H1 (cell line): Measurements from ENCODE around the gene EVX2. TPM values are rescaled to one million over a fixed set of nuclear protein-coding genes. Genes with fewer than 3 reads are reported as not detected.

Experiments
- CTCF ChIA-PET: fragments of 300-600 bp; sonication (Branson Sonifier 250); formaldehyde crosslinking; loops from one replicate; lab custom pipeline; 2021; ENCODE audit not compliant: partially characterized antibody; lab: Charles Lee
- POLR2A ChIA-PET: fragments of 300-600 bp; sonication (Branson Sonifier 250); formaldehyde crosslinking; loops from one replicate; lab custom pipeline; 2021; ENCODE audit warnings: inconsistent platforms; ENCODE audit not compliant: partially characterized antibody; lab: Charles Lee
- DNase-seq, 2 experiments: peaks; one replicate each; pipeline versions ENCODE4 v3.0.0 to v3.0.0-alpha.2; 2010 to 2022; ENCODE audit warnings: low spot score in 2 of 2, low read depth in 1 of 2, mixed read lengths in 1 of 2
- FAIRE-seq: peaks from 2 replicates; lab custom pipeline; 2011; peaks lifted over from hg19 to GRCh38; lab: Jason Lieb, UNC
- H2AFZ ChIP-seq: 2 replicates; pipeline ENCODE4 v1.8.1; 2012; ENCODE audit warnings: low read length, inconsistent platforms
- H2AK5ac ChIP-seq: 2 replicates; pipeline ENCODE4 v1.6.1; 2013; ENCODE audit warnings: low read depth, low read length
- H2BK120ac ChIP-seq: replicated peaks from 2 replicates; pipeline ENCODE3; 2013; ENCODE audit warnings: low read depth, low read length, inconsistent platforms
- H2BK12ac ChIP-seq: 2 replicates; pipeline ENCODE4 v1.6.1; 2013; ENCODE audit warnings: low read depth, low read length
- H2BK15ac ChIP-seq: 2 replicates; pipeline ENCODE4 v1.6.1; 2013; ENCODE audit warnings: low read length
- H2BK20ac ChIP-seq: 2 replicates; pipeline ENCODE4 v1.6.1; 2013; ENCODE audit warnings: low read length
- H2BK5ac ChIP-seq: 2 replicates; pipeline ENCODE4 v1.6.1; 2013; ENCODE audit warnings: low read depth, low read length
- H3K14ac ChIP-seq: 2 replicates; pipeline ENCODE4 v1.6.1; 2013; ENCODE audit warnings: inconsistent platforms; ENCODE audit not compliant: insufficient read length
- H3K18ac ChIP-seq: 2 replicates; pipeline ENCODE4 v1.6.1; 2013; ENCODE audit warnings: low read length; ENCODE audit errors: extremely low read depth
- H3K23ac ChIP-seq: 2 replicates; pipeline ENCODE4 v1.6.1; 2013; ENCODE audit warnings: inconsistent platforms; ENCODE audit not compliant: insufficient read length
- H3K23me2 ChIP-seq: 2 replicates; pipeline ENCODE4 v1.6.1; 2013; ENCODE audit warnings: low read depth, low read length
- H3K27ac ChIP-seq: 2 replicates; pipeline ENCODE4 v1.6.1; 2011; ENCODE audit warnings: low read depth, low read length, inconsistent platforms
- H3K27me3 ChIP-seq, 4 experiments: replicated peaks in 1 of 4; 1 replicate in 1 of 4; 2 replicates in 3 of 4; pipeline versions ENCODE4 v1.6.1 to v1.8.1; 2011 to 2013; ENCODE audit warnings: low read length in 3 of 4, mild to moderate bottlenecking in 3 of 4, inconsistent platforms in 2 of 4, mixed read lengths in 2 of 4, moderate library complexity in 1 of 4; ENCODE audit not compliant: control insufficient read depth in 3 of 4, insufficient read depth in 3 of 4; ENCODE audit errors: extremely low read depth in 1 of 4
- H3K36me3 ChIP-seq, 4 experiments: 2 replicates each; pipeline versions ENCODE4 v1.6.1 to v1.8.1; 2011 to 2013; ENCODE audit warnings: mild to moderate bottlenecking in 4 of 4, low read length in 3 of 4, moderate library complexity in 2 of 4, control low read depth in 1 of 4, inconsistent platforms in 1 of 4; ENCODE audit not compliant: insufficient read depth in 4 of 4, control insufficient read depth in 2 of 4
- H3K4ac ChIP-seq: replicated peaks from 2 replicates; pipeline ENCODE3; 2013; ENCODE audit warnings: low read length, low read depth, mixed read lengths, inconsistent platforms; ENCODE audit not compliant: insufficient read length
- H3K4me1 ChIP-seq, 4 experiments: replicated peaks in 1 of 4; 1 replicate in 1 of 4; 2 replicates in 3 of 4; pipeline versions ENCODE4 v1.6.1 to v1.8.1; 2011 to 2013; ENCODE audit warnings: low read length in 3 of 4, inconsistent platforms in 2 of 4, mixed read lengths in 1 of 4; ENCODE audit not compliant: insufficient read depth in 4 of 4, control insufficient read depth in 3 of 4
- H3K4me2 ChIP-seq, 2 experiments: 2 replicates each; pipeline versions ENCODE4 v1.6.1 to v1.8.1; 2011 to 2013; ENCODE audit warnings: low read depth in 2 of 2, low read length in 2 of 2, control low read depth in 1 of 2, inconsistent platforms in 1 of 2, mild to moderate bottlenecking in 1 of 2; ENCODE audit not compliant: insufficient read depth in 1 of 2
- H3K4me3 ChIP-seq, 4 experiments: fragments of 200-600, 300-600 bp in 1 of 4; sonication (generic), shearing (Covaris generic), sonication (Bioruptor Twin) in 1 of 4; 2 replicates each; pipeline versions ENCODE4 v1.5.1 to v1.8.1; 2011 to 2016; ENCODE audit warnings: low read length in 4 of 4, low read depth in 3 of 4, control low read depth in 2 of 4, inconsistent platforms in 2 of 4, mild to moderate bottlenecking in 2 of 4, mixed read lengths in 1 of 4, moderate library complexity in 1 of 4; ENCODE audit not compliant: insufficient read depth in 2 of 4; ENCODE audit errors: extremely low read depth in 1 of 4
- H3K56ac ChIP-seq: replicated peaks from 2 replicates; pipeline ENCODE3; 2013; ENCODE audit warnings: low read depth, mild to moderate bottlenecking, mixed read lengths, low read length, inconsistent platforms; ENCODE audit not compliant: insufficient read length
- H3K79me1 ChIP-seq: 2 replicates; pipeline ENCODE4 v1.6.1; 2013; ENCODE audit warnings: low read depth, low read length, control low read depth
- H3K79me2 ChIP-seq, 2 experiments: 2 replicates each; pipeline versions ENCODE4 v1.6.1 to v1.8.1; 2012 to 2013; ENCODE audit warnings: low read length in 2 of 2, mild to moderate bottlenecking in 2 of 2, inconsistent platforms in 1 of 2; ENCODE audit not compliant: insufficient read depth in 2 of 2, control insufficient read depth in 1 of 2
- H3K9ac ChIP-seq, 4 experiments: replicated peaks in 1 of 4; 1 replicate in 1 of 4; 2 replicates in 3 of 4; pipeline versions ENCODE4 v1.6.1 to v1.8.1; 2011 to 2013; ENCODE audit warnings: low read depth in 3 of 4, low read length in 3 of 4, control low read depth in 2 of 4, mild to moderate bottlenecking in 2 of 4, moderate library complexity in 2 of 4, inconsistent platforms in 1 of 4; ENCODE audit errors: extremely low read depth in 1 of 4
- H3K9me3 ChIP-seq, 2 experiments: 2 replicates each; pipeline versions ENCODE4 v1.6.1 to v1.8.1; 2012 to 2013; ENCODE audit warnings: mild to moderate bottlenecking in 2 of 2, moderate library complexity in 2 of 2, control low read depth in 1 of 2, inconsistent platforms in 1 of 2, low read depth in 1 of 2, low read length in 1 of 2, mixed read lengths in 1 of 2; ENCODE audit not compliant: insufficient read depth in 2 of 2
- H4K20me1 ChIP-seq, 2 experiments: replicated peaks in 1 of 2; 2 replicates each; pipeline versions ENCODE3 to v1.8.1; 2011 to 2013; ENCODE audit warnings: inconsistent platforms in 2 of 2, low read length in 2 of 2, mild to moderate bottlenecking in 1 of 2; ENCODE audit not compliant: insufficient read depth in 2 of 2, control insufficient read depth in 1 of 2
- H4K5ac ChIP-seq: 2 replicates; pipeline ENCODE4 v1.6.1; 2013; ENCODE audit warnings: low read length, low read depth, mixed read lengths, inconsistent platforms; ENCODE audit not compliant: insufficient read length
- H4K8ac ChIP-seq: 2 replicates; pipeline ENCODE4 v1.8.0; 2013; ENCODE audit warnings: mild to moderate bottlenecking, moderate library complexity, low read length, inconsistent platforms; ENCODE audit not compliant: insufficient read depth; ENCODE audit errors: extremely low read depth
- H4K91ac ChIP-seq: replicated peaks from 2 replicates; pipeline ENCODE3; 2013; ENCODE audit warnings: low read length, mixed read lengths, inconsistent platforms; ENCODE audit not compliant: insufficient read length
- ASH2L ChIP-seq: fragments of 200-600, 300-600 bp; sonication (generic); IDR thresholded peaks from one replicate; pipeline ENCODE4 v1.7.1; 2017; ENCODE audit warnings: low read length
- E2F6 ChIP-seq: IDR thresholded peaks from 2 replicates; pipeline ENCODE4 v1.6.1; 2012; ENCODE audit warnings: inconsistent platforms
- FOSL1 ChIP-seq: IDR thresholded peaks from 2 replicates; pipeline ENCODE4 v1.6.1; 2011; ENCODE audit warnings: mild to moderate bottlenecking, low read depth, low read length, moderate library complexity; ENCODE audit not compliant: insufficient read depth
- HDAC6 ChIP-seq: IDR thresholded peaks from one replicate; pipeline ENCODE4 v1.7.1; 2012; ENCODE audit warnings: low read depth, mild to moderate bottlenecking, inconsistent platforms, low read length, moderate library complexity
- KDM4A ChIP-seq: IDR thresholded peaks from one replicate; pipeline ENCODE4 v1.7.1; 2012; ENCODE audit warnings: low read depth, mild to moderate bottlenecking, moderate library complexity, low read length, inconsistent platforms; ENCODE audit not compliant: severe bottlenecking
- NANOG ChIP-seq: IDR thresholded peaks from 2 replicates; pipeline ENCODE4 v1.6.1; 2011; ENCODE audit warnings: low read length, low read depth, mild to moderate bottlenecking, inconsistent platforms; ENCODE audit not compliant: insufficient read depth, poor library complexity, severe bottlenecking
- NRF1 ChIP-seq: IDR thresholded peaks from 2 replicates; pipeline ENCODE4 v1.6.1; 2011; ENCODE audit warnings: mild to moderate bottlenecking, low read depth, low read length, improper control_type of control experiment
- POLR2A ChIP-seq, 2 experiments: IDR thresholded peaks; 1 replicate in 1 of 2; 2 replicates in 1 of 2; pipeline ENCODE4 v1.6.1; 2011; ENCODE audit warnings: low read depth in 2 of 2, low read length in 2 of 2, mild to moderate bottlenecking in 2 of 2; ENCODE audit errors: control extremely low read depth in 1 of 2
- SAP30 ChIP-seq: fragments of 300-600 bp; sonication (generic); IDR thresholded peaks from 2 replicates; pipeline ENCODE4 v1.7.1; 2012; ENCODE audit warnings: low read length, moderate library complexity, mild to moderate bottlenecking, inconsistent platforms; ENCODE audit not compliant: insufficient read depth, insufficient replicate concordance
- SIN3A ChIP-seq, 2 experiments: IDR thresholded peaks in 1 of 2; conservative IDR thresholded peaks in 1 of 2; 2 replicates each; pipeline ENCODE4 v1.6.1; 2011 to 2012; ENCODE audit warnings: low read length in 2 of 2, improper control_type of control experiment in 1 of 2, low read depth in 1 of 2, mild to moderate bottlenecking in 1 of 2
- TCF12 ChIP-seq: IDR thresholded peaks from 2 replicates; pipeline ENCODE4 v1.6.1; 2011; ENCODE audit warnings: low read depth, mild to moderate bottlenecking, low read length
- WGBS, 2 experiments: shearing (Covaris generic) in 1 of 2; methylation state at CpG; one replicate each; pipeline versions ENCODE4 v1.1.6 to v1.1.7; 2013 to 2015; ENCODE audit warnings: low lambda C conversion rate in 2 of 2, mixed read lengths in 2 of 2, inconsistent platforms in 1 of 2, low coverage in 1 of 2, missing lambda C conversion rate in 1 of 2; ENCODE audit not compliant: insufficient replicate concordance in 2 of 2, insufficient coverage in 1 of 2, insufficient read length in 1 of 2; ENCODE audit errors: extremely low coverage in 1 of 2, missing lambda C conversion rate in 1 of 2; 5-methylcytosine and 5-hydroxymethylcytosine counted together
- polyA plus RNA-seq, 7 experiments: library from polyadenylated mRNA; depleted of rRNA in 3 of 7; stranded (reverse) in 5 of 7; unstranded in 2 of 7; fragments of >200 nt in 5 of 7; fragments of 200-250 nt in 2 of 7; gene quantifications; 1 replicate in 5 of 7; 2 replicates in 1 of 7; 4 replicates in 1 of 7; pipeline versions ENCODE4 v1.2.1 to v1.2.3, GENCODE V29; 2011 to 2013; ENCODE audit warnings: missing spikeins in 2 of 7, mixed read lengths in 2 of 7
- total RNA-seq: library from RNA; stranded (reverse); fragmentation: NEBNext Ultra II Directional; extraction: Animal tissue kit (Norgen Biotek cat#: 25700); gene quantifications from 2 replicates; pipeline ENCODE4 v1.2.1, GENCODE V29; 2021

The EVX2 gene
- total and polyA plus RNA-seq, 2 of the 8 experiments (the other 6 are each of a cell fraction or from before 2014, with no cell fraction given): not detected

GRCh38 chr2:176122683-176123410 lies 39.1 kb upstream of the EVX2 start, which contains the start of gene HOXD9:
TSS of gene HOXD9 (plus strand) at chr2:176122719. CDS start at chr2:176122769, 50 bp downstream.
- Histone ChIP-seq H3K9me3 (no peaks in the 10 kb centered on the region; a peak in 1 of 4 replicates), H4K20me1 (peaks cover 22 to 37% of the 10 kb centered on the region in 2 experiments), H3K4ac (no peak within 1 kb of the TSS), H3K56ac (no peak within 1 kb of the TSS), H3K79me1 (no peaks in the 10 kb centered on the region), H3K4me3 (peak within 1 kb of the TSS; percentile 9 to 49 (median 19); a peak in 6 of 8 replicates), H3K27me3 (peaks cover 92 to 100% (median 99%) of the 10 kb centered on the region in 4 experiments), H3K23ac (no peak within 1 kb of the TSS), H3K9ac (no peak within 1 kb of the TSS), H2BK5ac (no peak within 1 kb of the TSS), H2BK120ac (no peak within 1 kb of the TSS), H3K36me3 (peaks cover 0 to 22% (median 0%) of the 10 kb centered on the region in 4 experiments; a peak in 1 of 8 replicates), H3K4me2 (peak within 1 kb of the TSS; percentile 56 to 84), H4K91ac (no peak within 1 kb of the TSS), H3K23me2 (peaks cover 2% of the 10 kb centered on the region; the same call in 1 of the 2 replicates), H2AK5ac (no peak within 1 kb of the TSS), H3K27ac (no peak within 1 kb of the TSS), H2BK15ac (no peak within 1 kb of the TSS), H4K5ac (no peak within 1 kb of the TSS), H3K4me1 (peaks cover 0 to 10% (median 5%) of the 10 kb centered on the region in 4 experiments; a peak in 3 of 7 replicates), H3K79me2 (no peaks in the 10 kb centered on the region), H2BK12ac (no peak within 1 kb of the TSS), H3K18ac (no peak within 1 kb of the TSS; the same call in none of the 2 replicates), H2BK20ac (no peak within 1 kb of the TSS), H2AFZ (no peak within 1 kb of the TSS), H4K8ac (peak within 1 kb of the TSS; percentile 63; the same call in 1 of the 2 replicates), H3K14ac (no peak within 1 kb of the TSS)
- ChIA-PET POLR2A (no interaction called here), CTCF (interaction anchor here (0.7 to 4.7 kb wide), 9 partner anchors 7 to 1026 kb away, joined by 3 to 42 read pairs (median 6); partner anchors contain the start of gene HOXD8)
- 2% methylated on average over 37 of the region's 84 CpGs; no CpG with 5 or more reads in 1 of the 2 experiments for WGBS, 2 experiments
- FAIRE-seq (no peak), DNase-seq (peak in 1 of 2 experiments; percentile 75)
- TF ChIP-seq FOSL1: no peak
- peak; percentile 41 for TF ChIP-seq ASH2L
- TF ChIP-seq NANOG: no peak
- peak; percentile 39; the same call in 1 of the 2 replicates for TF ChIP-seq E2F6
- no peak for TF ChIP-seq POLR2A (IDR thresholded peaks at IDR 0.05; ENCODE audit: control extremely low read depth in 1 of 2, low read depth in 2 of 2, low read length in 2 of 2)
- no peak for TF ChIP-seq NRF1
- no peak for TF ChIP-seq SIN3A (conservative IDR thresholded peaks at IDR 0.05 in 1 of 2, IDR thresholded peaks at IDR 0.05 in 1 of 2; ENCODE audit: low read depth in 1 of 2, low read length in 2 of 2)
- TF ChIP-seq TCF12: no peak
- no peak for TF ChIP-seq KDM4A
- no peak for TF ChIP-seq SAP30
- TF ChIP-seq HDAC6: no peak
